Mammary epithelial cell (primary cell): ENCODE measurements around the gene ANXA1.

Source experiments
- EZH2 ChIP-seq: IDR thresholded peaks from 2 replicates; pipeline ENCODE4 v1.6.1; 2012; ENCODE audit warnings: low read length, inconsistent platforms, borderline replicate concordance
- TF ChIP-seq, protein P1 (sequence below), 2 donors: IDR thresholded peaks in 1 of 2; conservative IDR thresholded peaks in 1 of 2; 2 replicates each; pipeline ENCODE4 v1.5.1; 2011 to 2012; ENCODE audit warnings: inconsistent platforms in 2 of 2, low read length in 2 of 2, mild to moderate bottlenecking in 2 of 2, control low read depth in 1 of 2, low read depth in 1 of 2; ENCODE audit not compliant: insufficient read depth in 1 of 2; ENCODE audit errors: extremely low read depth in 1 of 2

DNA sequence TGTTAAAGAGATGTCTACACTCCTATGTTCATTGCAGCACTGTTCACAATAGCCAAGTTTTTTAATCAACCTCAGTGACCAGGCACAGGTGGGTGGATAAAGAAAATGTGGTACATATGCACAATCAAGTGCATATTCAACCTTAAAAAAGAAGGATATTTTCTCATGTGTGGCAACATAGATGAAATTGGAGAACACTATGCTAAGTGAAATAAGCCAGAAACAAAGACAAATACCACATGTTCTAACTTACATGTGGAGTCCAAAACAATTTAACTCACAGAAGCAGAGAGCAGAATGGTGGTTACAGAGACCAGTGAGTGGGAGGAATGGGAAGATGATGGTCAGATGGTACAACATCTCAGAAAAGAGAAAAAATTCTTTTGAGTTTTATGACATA lies 31.8 kb downstream of the ANXA1 start:
- TF ChIP-seq, protein P1, sequence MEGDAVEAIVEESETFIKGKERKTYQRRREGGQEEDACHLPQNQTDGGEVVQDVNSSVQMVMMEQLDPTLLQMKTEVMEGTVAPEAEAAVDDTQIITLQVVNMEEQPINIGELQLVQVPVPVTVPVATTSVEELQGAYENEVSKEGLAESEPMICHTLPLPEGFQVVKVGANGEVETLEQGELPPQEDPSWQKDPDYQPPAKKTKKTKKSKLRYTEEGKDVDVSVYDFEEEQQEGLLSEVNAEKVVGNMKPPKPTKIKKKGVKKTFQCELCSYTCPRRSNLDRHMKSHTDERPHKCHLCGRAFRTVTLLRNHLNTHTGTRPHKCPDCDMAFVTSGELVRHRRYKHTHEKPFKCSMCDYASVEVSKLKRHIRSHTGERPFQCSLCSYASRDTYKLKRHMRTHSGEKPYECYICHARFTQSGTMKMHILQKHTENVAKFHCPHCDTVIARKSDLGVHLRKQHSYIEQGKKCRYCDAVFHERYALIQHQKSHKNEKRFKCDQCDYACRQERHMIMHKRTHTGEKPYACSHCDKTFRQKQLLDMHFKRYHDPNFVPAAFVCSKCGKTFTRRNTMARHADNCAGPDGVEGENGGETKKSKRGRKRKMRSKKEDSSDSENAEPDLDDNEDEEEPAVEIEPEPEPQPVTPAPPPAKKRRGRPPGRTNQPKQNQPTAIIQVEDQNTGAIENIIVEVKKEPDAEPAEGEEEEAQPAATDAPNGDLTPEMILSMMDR (conservative IDR thresholded peaks at IDR 0.05 in 1 of 2, IDR thresholded peaks at IDR 0.05 in 1 of 2; ENCODE audit: extremely low read depth in 1 of 2, insufficient read depth in 1 of 2, low read depth in 1 of 2, low read length in 2 of 2), result no peak
- TF ChIP-seq EZH2, result no peak
